ENCODE results near the gene SKIC2.
"Not testable (repeated sequence)": the region's sequence is repeated elsewhere in the genome, so short reads cannot be mapped to it uniquely, and the experiment has no call there.

SKIC2 gene

DNA sequence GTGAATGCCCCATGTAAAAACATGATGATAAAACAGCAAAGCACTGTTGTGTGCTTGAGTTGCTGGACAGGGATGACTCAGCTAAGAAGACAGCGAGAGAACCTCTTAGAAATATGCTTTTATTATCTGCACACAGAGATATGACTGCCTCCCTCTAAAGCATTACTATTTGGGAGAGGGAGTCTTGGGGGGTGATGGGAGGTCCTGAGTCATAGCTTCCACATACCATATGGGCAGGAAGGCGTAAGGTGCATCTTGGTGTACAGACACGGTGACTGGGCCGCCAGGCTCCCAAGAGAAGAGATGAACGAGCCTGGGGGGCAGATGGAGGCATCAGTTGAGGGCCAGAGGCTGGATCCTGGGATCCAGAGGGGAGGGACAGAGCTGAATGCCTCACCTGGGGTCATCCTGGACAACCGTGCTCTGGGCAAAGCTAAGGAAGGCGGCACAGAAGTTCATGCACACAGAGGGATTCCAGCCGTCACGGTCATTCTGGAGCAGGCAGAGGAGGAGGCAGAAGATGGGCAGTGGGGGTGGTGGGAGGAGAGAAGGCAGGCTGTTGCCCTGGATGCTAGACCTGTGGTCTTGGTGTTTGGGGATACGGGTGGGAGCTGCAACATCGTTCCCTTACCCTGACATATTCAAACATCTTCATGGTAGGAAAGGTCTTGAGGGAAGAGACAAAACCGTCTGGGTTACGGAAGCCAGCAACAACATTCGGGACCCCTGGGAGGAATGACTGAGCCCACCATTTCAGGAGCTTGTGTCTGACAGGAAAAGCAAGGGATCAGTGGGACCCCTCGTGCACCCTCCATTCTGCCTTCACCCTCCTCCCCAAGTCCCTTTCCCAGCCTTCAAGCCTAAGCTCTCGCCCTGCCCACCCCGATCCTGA is 11.0 kb downstream of the SKIC2 start:
- no peak for DNase-seq

DNA sequence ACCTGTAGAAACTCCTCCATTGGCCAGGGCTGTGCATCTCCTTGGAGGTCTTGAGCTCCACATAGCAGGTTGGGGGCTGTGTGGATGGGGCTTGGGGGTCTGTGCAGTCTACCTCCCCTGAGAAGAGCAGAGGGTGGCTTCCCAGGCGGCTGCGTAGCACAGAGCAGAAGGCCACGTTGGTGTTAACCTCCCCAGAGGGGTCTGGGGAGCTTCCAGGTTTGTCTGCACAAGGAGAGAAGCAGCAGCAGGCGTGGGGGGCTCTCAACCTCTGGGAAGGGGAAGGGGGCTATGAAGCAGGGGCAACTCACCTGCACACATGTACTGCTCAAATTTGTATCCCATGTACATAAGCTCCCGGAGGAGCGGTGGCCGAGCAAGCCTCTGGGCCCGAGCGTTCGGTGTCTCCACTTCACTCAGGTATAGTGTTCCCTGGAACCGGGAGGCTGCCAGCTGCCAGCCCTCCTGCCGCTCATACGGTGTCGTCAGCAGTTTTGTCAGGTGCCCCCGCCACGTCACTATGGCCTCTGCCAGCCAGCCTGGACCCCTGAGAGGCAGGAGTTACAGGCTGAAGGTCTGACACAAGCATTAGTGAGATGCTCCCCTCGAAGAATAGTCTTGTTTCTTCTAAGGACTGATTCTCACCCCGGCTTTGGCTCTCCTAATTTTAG is 11.8 kb downstream of the SKIC2 start:
- no peak for DNase-seq

DNA sequence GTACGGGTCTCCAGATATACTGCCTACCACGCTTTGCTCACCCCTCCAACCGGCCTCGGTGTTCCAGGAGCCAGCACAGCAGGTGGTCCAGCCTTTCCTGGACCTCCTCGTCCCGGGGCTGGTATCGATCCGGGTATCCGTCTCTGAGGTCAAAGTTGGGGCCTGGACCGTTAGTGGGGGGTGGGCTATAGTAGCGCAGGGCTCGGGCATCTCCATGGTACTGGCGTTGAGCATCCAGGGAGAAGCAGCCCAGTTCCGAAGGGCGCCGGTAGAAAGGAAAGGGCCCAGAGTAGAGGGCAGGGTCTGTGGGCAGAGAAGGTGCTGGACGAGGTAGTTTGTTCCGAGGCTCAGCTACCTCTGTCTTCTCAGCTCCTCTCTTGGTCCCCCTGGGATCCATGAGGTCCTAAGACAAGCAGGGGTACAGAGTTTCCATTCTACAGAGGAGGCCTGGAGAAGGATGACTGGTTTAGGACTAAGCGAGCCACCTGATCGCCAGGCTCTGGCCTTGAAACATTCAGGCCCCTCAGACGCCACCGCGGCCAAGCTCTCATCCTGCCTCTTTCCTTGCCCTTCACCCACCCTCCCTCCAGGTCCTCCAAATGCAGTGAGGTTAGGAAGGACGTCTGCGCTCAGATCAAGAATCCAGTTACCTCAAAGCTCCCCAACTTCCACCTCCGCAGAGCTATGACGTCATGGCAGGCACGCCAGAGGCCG is 12.5 kb downstream of the SKIC2 start:
- DNase-seq: no peak

DNA sequence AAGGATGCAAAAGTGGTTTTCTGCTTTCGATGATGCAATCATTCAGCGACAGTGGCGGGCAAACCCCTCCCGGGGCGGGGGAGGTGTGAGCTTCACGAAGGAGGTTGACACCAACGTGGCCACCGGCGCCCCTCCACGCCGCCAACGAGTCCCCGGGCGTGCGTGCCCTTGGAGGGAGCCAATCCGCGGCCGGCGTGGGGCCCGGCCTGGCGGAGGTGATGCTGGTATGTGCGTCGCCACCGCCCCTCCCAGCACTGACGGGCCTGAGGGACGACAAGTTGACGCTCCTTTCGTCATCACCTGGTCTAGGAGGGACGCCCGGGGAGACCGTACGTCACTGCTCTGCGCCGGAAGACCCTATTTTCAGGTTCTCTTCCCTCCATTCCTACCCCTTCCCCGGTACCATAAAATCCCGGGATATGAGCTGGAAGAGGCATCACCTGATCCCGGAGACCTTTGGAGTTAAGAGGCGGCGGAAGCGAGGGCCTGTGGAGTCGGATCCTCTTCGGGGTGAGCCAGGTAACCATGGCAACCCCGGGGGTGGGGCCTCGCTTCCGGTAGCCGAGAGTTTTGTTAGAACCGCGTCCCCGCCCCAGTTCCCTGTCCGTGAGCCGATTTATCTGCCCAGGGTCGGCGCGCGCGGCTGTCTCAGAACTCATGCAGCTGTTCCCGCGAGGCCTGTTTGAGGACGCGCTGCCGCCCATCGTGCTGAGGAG is 13.2 kb downstream of the SKIC2 start, which contains the start of gene DXO:
TSS of gene DXO (minus strand) at position 146 of the 716 bp plus-strand sequence. CDS start 463 bp downstream, outside the sequence.
- DNase-seq: peak; percentile 73

DNA sequence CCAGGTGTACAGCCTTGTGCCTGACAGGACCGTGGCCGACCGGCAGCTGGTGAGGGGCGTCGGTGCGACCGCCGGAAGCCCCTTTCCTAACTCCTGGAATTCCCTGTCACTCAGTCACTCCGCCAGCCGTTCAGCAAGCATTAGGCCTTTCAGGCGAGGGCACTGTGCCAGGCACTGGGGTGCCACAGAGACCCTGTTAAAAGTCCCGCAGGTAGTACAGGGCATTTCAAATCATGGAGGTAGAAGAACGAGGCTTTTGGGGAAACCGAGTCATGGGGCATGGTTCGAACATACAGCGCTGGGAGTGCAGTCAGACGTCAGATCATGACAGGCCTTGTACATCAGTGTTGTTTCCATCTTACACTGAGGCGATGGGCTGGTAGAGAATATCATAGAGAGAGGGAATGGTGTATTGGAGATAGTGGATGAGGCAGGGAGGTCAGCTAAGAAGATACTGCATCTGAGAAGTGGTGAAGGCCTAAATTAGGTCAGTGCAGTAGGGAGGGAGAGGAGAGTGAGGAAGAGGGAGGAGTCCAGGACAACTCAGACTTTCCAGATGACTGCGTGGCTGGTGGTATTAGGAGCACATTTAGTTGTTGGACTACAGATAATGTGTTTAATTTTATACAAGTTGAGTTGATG is 13.9 kb downstream of the SKIC2 start:
- no peak for DNase-seq

DNA sequence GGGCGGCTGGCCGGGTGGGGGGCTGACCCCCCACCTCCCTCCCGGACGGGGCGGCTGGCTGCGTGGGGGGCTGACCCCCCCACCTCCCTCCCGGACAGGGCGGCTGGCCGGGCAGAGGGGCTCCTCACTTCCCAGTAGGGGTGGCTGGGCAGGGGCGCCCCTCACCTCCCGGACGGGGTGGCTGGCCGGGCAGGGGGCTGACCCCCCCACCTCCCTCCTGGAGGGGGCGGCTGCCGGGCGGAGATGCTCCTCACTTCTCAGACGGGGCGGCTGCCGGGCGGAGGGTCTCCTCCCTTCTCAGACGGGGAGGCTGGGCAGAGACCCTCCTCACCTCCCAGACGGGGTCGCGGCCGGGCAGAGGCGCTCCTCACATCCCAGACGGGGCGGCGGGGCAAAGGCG is 17.1 kb downstream of the SKIC2 start:
- not testable (repeated sequence) for DNase-seq

DNA sequence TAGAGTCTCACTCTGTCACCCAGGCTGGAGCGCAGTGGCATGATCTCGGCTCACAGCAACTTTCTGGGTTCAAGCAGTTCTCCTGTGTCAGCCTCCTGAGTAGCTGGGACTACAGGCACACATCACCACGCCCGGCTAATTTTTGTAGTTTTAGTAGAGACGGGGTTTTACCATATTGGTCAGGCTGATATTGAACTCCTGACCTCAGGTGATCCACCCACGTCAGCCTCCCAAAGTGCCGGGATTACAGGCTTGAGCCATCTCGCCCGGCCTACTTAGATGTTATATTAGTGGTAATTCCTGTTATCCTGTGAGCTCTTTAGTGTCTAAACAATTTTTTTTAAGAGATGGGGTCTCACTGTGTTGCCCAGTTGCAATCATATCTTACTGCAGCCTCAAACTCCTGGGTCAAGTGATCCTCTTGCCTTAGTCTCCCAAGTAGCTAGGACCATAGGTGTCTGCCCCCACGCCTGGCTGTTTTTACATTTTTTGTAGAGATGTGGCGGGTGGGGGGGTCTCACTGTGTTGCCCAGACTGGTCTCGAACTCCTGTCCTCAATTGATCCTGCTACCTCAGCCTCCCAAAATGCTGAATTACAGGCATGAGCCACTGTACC is 18.9 kb downstream of the SKIC2 start:
- DNase-seq: no peak

DNA sequence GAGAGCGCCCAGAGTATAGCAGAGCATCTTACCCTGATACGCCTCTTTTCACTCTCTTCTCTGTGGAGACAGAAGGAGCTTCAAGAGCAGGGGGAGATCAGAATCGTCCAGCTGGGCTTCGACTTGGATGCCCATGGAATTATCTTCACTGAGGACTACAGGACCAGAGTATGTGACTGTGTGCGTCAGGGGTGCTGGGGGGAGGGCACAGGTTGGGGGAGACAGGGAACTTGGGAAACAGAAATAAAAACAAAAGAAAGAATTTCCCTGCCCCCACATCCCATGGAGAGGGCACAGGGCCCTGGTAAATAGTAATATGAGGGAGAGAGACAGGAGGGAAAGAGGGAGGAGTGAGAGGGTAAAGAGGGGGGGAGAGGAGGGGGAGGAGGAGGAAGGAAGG is 19.9 kb downstream of the SKIC2 start:
- no peak for DNase-seq

DNA sequence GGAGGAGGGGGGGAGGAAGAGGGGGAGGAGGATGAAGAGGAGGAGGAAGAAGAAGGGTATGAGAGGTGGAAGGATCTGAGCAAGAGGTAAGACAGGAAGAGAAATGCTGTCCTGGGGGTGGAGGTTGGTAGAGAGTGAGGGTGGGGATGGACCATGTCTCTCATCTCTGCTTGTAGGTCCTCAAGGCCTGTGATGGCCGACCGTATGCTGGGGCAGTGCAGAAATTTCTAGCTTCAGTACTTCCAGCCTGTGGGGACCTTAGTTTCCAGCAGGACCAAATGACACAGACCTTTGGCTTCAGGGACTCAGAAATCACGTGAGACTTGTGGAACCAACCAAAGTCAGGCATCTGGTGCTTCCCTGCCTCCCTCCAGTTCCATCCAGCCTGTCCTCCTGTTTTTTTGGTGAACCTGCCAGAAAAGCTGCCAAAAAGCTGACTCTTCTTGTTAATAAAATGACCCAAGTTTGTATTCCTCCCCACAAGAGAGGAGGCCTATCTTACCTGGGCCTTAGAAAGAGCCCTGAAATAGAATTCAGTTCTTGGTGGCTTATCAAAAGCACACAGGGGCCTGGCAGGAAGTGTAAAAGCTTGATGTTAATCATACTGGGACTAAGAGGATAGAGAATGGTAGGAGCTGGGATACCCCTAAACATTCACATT is 20.4 kb downstream of the SKIC2 start:
- DNase-seq: no peak

DNA sequence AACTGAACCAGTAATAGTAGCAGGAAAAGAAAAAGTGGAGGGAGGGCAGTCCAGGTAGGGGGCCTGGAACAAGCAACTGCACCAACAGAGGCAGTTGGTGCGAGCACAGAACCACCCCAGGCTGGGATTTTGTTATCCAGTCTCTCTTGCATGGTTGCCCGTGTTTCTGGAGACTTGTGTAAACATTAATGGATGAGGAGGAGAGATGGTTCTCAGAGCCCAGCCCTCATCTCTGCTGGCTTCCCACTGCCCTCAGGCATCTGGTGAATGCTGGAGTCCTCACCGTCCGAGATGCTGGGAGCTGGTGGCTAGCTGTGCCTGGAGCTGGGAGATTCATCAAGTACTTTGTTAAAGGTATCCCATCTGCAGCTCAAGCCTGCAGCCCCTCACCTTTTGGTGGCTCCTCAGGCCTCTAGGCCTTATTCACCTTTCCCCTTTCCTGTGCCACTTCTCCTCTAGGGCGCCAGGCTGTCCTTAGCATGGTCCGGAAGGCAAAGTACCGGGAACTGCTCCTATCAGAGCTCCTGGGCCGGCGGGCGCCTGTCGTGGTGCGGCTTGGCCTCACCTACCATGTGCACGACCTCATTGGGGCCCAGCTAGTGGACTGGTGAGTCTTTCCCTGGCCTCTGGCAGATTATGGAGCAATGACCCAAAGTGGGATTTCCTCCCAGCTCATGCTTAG is 21.4 kb downstream of the SKIC2 start:
- not testable (repeated sequence) for DNase-seq

DNA sequence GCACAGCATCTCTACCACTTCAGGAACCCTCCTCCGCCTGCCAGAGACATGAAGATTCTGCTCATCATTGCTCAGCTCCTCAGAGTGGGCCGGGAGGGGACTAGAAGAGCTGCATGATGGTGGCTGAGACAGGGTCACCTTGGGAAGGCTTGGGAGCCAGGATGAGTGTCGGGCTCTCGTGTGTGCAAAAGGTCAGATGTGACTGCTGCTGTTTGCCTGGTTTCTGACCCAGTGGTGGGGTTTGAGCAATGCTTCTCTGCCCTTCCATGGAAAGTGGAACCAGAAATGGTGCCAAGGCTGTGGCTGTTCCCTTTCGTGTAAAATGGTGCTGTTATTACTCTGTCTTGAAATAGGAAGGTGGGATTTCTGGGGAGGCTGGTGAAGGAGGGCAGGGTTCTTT is 22.0 kb downstream of the SKIC2 start:
- DNase-seq: not testable (repeated sequence)

DNA sequence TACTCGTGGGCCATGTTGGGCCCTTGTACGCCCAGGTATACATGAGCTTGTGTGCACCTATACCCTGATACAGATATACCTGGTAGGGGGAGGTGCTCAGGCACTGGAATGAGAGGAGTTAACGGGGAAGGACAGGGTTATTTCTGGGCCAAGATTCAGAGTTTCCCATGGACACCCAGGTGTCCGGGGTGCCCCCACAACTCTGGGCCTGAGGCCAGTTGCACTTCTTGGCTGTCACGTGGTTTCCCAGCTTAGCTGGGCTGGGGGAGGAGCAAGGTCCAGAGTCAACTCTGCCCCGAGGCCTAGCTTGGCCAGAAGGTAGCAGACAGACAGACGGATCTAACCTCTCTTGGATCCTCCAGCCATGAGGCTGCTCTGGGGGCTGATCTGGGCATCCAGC is 22.8 kb downstream of the SKIC2 start, which contains the start of gene C4A:
TSS of gene C4A (plus strand) at position 314 of the 400 bp plus-strand sequence. CDS start at position 365, 51 bp downstream.
- DNase-seq: not testable (repeated sequence)

DNA sequence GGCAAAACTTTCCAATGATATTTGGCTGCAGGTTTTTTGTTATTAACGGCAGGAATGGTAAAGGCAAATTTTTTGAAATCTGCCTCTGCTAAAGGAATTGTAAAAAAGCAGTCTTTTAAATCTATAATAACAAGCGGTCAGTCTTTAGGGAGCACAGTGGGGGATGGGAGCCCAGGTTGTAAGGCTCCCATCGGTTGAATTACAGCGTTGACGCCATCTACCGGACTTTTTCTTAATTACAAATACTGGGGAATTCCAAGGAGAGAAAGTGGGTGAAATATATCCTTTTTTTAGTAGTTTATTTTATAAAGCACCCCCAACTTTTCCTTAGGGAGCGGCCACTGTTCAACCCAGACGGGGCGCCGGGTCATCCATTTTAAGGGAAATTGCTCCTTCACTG is 30.4 kb downstream of the SKIC2 start:
- DNase-seq: not testable (repeated sequence)

DNA sequence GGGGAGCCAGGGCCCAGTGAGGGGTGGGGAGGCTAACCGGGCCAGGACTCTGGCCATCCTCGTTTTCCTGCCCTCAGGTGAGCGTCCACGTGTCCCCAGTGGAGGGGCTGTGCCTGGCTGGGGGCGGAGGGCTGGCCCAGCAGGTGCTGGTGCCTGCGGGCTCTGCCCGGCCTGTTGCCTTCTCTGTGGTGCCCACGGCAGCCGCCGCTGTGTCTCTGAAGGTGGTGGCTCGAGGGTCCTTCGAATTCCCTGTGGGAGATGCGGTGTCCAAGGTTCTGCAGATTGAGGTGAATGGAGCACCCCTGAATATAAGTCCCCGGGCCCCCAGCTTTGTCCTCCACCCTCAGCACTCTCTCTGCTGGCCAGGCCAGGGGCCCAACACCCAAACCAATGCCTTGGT is 35.4 kb downstream of the SKIC2 start:
- DNase-seq: not testable (repeated sequence)

DNA sequence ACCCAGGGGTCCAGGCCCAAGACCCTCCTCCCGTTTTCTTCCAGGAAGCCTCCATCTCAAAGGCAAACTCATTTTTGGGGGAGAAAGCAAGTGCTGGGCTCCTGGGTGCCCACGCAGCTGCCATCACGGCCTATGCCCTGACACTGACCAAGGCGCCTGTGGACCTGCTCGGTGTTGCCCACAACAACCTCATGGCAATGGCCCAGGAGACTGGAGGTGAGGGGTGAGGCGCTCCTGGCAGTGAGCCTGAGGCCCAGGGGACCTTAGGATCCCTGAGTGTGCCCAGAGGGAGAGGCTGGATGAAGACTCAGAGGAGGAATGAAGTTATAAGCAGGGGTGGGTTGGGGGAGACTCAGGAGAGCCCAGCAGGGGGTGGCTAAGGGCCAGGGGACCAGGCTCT is 37.4 kb downstream of the SKIC2 start:
- DNase-seq: not testable (repeated sequence)

DNA sequence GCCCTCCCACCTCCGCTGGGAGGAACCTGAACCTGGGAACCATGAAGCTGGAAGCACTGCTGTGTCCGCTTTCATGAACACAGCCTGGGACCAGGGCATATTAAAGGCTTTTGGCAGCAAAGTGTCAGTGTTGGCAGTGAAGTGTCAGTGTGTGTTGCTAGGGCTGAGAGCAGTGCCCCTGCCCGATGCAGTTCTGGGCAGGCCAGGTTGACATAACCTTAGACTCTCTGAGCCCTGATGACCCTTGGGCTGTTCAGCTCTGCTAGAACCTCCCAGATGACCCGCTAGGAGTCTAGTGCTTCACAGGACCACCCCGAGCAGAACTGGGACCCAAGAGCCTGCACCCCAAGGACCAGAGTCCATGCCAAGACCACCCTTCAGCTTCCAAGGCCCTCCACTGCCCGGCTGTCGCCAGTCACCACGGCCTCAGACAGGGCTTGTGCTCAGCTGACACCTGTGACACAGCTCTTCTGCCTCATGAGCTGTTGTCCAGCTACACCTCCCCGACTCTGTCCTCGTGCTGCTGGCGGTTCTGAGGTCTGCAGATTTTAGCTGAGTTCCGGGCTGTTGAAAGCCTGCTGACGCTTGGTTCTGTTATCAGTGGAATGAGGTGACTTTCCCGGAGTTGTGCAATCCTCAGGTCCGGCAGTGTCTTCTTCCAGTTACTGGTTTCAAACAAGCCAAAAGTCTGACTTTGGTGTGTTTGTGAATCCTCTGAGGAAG is 43.7 kb downstream of the SKIC2 start:
- DNase-seq: not testable (repeated sequence)

DNA sequence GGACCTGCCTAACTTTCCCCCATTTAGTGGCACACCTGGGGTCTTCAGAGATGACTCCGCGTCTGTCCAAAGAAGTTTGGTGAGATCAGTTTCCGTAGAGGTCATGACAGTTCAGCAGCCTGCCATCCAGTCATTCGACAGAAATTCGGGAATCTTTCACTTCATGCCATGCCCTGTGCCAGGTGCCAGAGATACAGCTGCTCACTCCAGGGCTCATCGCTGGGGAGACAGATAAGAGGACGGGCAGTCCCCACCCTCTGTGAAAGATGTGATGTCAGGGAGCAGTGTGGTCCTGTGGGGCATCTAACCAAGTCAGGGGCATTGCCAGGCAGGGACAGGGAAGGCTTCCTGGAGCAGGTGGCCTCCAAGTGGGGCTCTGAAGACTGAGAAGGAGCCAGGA is 44.3 kb downstream of the SKIC2 start:
- DNase-seq: not testable (repeated sequence)

DNA sequence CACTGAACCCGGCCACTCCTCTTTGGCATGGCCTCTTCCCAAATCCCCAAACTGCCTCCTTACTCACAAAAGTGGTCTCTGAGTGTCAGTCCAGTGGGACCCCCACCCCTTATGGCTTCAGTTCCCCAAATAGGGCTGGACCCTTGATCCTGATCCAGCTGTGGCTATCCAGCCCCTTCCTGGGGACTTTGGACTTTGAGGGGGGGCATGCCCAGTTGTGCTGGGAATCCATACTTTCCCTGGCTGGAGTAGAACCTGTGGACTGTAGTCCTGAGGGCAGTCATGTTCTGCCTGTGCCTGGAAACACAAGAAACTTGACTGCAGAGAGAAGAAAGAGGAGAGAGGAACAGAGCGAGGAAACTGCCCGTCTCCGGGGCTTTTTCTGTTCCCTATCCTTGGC is 45.4 kb downstream of the SKIC2 start:
- not testable (repeated sequence) for DNase-seq

DNA sequence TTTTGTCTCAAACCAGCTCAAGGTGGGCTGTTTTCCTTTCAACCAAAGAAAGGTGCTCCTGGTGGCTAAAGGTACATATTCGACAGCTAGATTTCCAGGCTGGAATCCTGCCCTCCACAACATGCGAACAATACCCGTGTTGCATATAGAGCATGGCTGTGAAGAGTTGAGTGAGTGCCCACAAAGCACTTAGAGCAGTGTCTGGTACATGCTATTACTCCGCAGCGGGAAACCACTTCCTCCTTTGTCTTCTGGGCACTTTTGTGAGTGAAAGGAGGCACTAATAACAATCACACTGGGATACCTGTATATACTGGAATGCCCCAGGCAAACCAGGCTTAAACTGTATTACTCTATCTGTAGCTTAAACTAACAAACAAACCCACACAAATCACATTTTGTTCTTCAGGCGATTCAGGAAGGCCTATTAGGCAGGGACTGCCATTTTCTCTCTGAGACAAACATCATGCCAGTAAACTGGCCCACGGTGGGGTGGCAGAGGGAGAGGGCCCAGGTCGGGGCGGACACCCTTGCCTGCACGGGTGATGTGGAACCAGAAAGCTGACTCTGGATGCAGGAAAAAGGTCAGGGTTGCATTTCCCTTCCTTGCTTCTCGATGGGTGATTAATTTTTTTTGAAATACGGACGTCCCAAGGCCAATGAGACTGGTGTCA is 46.0 kb downstream of the SKIC2 start:
- not testable (repeated sequence) for DNase-seq

Data from NCI-H1417 treated with DMSO at 0.1 percent for 48 hours (cell line).